ENCODE data around the gene RAET1E. TPM values are rescaled to one million over a fixed set of nuclear protein-coding genes. Genes with fewer than 3 reads are reported as not detected.

RAET1E gene
- total and polyA plus RNA-seq, 9 of the 15 experiments (the other 6 are each of a cell fraction or from before 2014, with no cell fraction given): not detected

DNA sequence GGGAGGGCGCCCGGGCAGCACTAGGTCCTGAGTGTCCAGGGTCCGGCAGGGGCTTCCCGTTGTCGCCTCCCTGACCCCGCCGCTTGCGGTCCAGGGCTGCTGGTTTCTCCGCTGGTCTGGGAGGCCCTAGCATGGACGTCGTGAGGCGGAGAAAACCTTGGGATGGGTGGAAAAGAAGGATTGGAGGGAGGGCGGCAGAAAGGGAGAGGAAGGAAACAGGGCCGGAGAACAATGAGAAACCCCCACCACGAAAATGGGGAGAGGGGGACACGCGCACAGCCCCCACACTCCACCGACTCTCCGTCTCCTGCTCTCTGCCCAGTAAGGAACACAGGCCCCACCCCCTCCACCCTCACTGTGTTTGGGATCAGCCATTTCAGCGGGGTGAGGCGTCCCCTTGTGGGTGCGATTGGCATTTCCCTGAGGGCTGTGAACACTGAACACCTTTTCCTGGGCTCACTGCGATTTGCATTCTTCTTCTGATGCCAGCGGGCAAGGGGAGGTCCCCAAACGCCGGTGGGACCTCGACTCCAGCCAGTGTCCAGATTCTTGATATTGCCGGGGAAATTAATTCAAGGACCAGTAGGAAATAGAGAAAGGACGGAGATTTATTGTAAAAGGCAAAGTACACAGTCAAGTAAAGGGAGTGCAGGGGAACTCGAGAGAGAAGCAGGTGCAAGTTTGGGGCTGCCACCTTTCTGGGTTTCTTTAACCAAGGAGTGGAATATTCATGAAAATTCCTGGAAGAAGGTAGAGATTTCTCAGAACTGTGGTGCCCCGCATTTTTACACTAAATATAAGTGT is 28.3 kb upstream of the RAET1E start (continued):
- TF ChIP-seq, protein P1, sequence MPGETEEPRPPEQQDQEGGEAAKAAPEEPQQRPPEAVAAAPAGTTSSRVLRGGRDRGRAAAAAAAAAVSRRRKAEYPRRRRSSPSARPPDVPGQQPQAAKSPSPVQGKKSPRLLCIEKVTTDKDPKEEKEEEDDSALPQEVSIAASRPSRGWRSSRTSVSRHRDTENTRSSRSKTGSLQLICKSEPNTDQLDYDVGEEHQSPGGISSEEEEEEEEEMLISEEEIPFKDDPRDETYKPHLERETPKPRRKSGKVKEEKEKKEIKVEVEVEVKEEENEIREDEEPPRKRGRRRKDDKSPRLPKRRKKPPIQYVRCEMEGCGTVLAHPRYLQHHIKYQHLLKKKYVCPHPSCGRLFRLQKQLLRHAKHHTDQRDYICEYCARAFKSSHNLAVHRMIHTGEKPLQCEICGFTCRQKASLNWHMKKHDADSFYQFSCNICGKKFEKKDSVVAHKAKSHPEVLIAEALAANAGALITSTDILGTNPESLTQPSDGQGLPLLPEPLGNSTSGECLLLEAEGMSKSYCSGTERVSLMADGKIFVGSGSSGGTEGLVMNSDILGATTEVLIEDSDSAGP (CRISPR knock-in tag; IDR thresholded peaks at IDR 0.05): peak; percentile 29; the same call in 1 of the 2 replicates
- TF ChIP-seq RAD21 (CRISPR knock-in tag; conservative IDR thresholded peaks at IDR 0.05 in 1 of 2, IDR thresholded peaks at IDR 0.05 in 1 of 2): peak; percentile 94 to 98
- 0 out of 2 replicates have a peak, but pooled peaks have one; percentile 36 for TF ChIP-seq POLR2G (IDR thresholded peaks at IDR 0.05; ENCODE audit: low read depth, low read length)
- TF ChIP-seq SMARCA4 (IDR thresholded peaks at IDR 0.05): no peak
- TF ChIP-seq, protein P2, sequence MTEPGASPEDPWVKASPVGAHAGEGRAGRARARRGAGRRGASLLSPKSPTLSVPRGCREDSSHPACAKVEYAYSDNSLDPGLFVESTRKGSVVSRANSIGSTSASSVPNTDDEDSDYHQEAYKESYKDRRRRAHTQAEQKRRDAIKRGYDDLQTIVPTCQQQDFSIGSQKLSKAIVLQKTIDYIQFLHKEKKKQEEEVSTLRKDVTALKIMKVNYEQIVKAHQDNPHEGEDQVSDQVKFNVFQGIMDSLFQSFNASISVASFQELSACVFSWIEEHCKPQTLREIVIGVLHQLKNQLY (CRISPR knock-in tag; conservative IDR thresholded peaks at IDR 0.05): 0 out of 4 replicates have a peak, but pooled peaks of 1 of the 2 experiments have one; percentile 30
- TF ChIP-seq STAG1 (CRISPR knock-in tag; IDR thresholded peaks at IDR 0.05; ENCODE audit: borderline replicate concordance): peak; percentile 99
- TF ChIP-seq, protein P3, sequence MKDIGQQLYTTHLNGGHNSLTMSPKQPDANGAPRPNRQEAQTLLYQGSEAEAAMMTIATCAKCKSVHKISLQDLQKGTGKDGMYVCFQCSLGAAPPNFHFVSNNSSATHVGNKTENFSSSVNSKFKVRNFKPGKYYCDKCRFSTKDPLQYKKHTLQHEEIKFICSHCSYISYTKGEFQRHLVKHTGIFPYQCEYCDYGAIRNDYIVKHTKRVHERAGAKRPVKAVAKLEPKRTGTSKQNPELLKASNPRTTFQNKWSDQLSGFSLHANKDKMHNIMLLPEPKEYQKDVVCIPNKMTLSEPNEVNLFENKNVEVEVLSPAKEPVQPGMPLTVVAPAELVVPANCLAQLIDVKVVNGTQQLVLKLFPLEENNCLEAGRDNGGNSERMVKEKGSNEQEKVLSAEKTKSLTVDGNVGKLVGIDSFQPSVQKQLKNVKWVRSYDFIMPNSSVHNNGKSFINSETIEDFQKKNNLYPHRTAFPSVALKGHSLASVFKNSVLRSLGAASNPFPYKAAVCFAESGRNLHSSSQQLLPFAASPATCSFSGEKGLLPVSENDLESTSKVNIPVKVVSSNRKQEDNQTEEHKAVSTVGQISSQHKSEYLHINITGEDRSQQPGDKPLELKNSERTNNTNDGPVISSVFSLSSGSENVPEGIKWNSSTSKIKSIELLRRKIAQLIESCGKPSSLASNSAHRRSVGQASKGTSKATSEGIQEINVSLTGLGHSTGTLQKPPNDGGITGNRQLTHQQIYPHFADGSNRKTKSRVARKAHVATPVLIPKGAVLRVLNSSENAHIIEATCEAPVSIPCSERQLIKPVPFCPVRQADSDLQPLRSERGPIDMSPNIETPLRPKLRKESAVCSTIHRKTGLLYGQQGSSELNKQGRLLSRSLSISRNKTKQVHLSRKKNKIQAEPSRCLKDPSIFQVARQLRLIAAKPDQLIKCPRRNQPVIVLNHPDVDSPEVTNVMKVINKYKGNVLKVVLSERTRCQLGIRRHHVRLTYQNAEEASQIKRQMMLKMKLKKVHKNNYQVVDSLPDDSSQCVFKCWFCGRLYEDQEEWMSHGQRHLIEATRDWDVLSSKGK (CRISPR knock-in tag; IDR thresholded peaks at IDR 0.05): no peak
- TF ChIP-seq, protein P4, sequence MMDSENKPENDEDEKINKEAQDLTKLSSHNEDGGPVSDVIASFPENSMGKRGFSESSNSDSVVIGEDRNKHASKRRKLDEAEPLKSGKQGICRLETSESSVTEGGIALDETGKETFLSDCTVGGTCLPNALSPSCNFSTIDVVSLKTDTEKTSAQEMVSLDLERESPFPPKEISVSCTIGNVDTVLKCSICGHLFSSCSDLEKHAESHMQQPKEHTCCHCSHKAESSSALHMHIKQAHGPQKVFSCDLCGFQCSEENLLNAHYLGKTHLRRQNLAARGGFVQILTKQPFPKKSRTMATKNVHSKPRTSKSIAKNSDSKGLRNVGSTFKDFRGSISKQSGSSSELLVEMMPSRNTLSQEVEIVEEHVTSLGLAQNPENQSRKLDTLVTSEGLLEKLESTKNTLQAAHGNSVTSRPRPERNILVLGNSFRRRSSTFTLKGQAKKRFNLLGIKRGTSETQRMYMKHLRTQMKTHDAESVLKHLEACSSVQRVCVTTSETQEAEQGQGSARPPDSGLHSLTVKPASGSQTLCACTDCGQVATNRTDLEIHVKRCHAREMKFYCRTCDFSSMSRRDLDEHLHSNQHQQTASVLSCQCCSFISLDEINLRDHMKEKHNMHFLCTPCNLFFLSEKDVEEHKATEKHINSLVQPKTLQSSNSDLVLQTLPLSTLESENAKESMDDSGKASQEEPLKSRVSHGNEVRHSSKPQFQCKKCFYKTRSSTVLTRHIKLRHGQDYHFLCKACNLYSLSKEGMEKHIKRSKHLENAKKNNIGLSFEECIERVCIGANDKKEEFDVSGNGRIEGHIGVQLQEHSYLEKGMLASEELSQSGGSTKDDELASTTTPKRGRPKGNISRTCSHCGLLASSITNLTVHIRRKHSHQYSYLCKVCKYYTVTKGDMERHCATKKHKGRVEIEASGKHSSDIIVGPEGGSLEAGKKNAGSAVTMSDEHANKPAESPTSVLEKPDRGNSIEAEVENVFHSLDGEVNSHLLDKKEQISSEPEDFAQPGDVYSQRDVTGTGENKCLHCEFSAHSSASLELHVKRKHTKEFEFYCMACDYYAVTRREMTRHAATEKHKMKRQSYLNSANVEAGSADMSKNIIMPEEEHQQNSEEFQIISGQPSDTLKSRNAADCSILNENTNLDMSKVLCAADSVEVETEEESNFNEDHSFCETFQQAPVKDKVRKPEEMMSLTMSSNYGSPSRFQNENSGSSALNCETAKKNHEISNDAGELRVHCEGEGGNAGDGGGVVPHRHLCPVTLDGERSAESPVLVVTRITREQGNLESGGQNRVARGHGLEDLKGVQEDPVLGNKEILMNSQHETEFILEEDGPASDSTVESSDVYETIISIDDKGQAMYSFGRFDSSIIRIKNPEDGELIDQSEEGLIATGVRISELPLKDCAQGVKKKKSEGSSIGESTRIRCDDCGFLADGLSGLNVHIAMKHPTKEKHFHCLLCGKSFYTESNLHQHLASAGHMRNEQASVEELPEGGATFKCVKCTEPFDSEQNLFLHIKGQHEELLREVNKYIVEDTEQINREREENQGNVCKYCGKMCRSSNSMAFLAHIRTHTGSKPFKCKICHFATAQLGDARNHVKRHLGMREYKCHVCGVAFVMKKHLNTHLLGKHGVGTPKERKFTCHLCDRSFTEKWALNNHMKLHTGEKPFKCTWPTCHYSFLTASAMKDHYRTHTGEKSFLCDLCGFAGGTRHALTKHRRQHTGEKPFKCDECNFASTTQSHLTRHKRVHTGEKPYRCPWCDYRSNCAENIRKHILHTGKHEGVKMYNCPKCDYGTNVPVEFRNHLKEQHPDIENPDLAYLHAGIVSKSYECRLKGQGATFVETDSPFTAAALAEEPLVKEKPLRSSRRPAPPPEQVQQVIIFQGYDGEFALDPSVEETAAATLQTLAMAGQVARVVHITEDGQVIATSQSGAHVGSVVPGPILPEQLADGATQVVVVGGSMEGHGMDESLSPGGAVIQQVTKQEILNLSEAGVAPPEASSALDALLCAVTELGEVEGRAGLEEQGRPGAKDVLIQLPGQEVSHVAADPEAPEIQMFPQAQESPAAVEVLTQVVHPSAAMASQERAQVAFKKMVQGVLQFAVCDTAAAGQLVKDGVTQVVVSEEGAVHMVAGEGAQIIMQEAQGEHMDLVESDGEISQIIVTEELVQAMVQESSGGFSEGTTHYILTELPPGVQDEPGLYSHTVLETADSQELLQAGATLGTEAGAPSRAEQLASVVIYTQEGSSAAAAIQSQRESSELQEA (IDR thresholded peaks at IDR 0.05; ENCODE audit: low read depth): no peak
- peak; percentile 54 for TF ChIP-seq ATF7 (IDR thresholded peaks at IDR 0.05)
- TF ChIP-seq CREM (IDR thresholded peaks at IDR 0.05; ENCODE audit: low read depth): peak; percentile 55
- peak; percentile 45; the same call in 1 of the 2 replicates for TF ChIP-seq HCFC1 (IDR thresholded peaks at IDR 0.05; ENCODE audit: low read depth, low read length)
- no peak for TF ChIP-seq ILK (tag; IDR thresholded peaks at IDR 0.05; ENCODE audit: borderline replicate concordance, low read depth)

All from K562 (cell line).